ENCODE measurements around the gene RREB1. TPM values are rescaled to one million over a fixed set of nuclear protein-coding genes. Genes with fewer than 3 reads are reported as not detected.
"Not testable (repeated sequence)": the region's sequence is repeated elsewhere in the genome, so short reads cannot be mapped to it uniquely, and the experiment has no call there.

Gene RREB1
- total RNA-seq, 1 experiment from 2014 or later, result 35.8 TPM

DNA sequence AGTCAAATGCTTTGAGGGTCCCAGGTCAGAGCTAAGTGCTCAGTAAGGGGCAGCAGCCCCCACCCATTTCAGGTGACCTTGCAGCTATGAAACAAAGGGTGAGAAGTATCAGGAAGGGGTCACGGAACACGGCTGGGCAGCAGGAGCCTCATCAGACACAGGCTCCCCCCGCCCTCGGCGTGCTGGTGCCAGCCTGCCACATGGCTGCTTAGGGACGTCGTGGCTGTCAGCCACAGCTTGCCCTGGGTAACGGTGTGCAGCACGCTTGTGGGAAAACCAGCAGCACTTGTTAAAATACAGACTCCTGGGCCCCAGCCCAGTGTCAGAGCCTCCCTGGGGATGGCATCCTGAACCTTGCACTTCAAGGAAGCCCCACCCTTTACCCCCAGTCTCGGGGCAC is 165.9 kb downstream of the RREB1 start:
- no peak overlapping the region for H4K8ac ChIP-seq (replicated peaks; ENCODE audit: insufficient read length, low read depth, low read length)
- H2AK5ac ChIP-seq (ENCODE audit: insufficient read length, low read length), result no peak overlapping the region
- no peak overlapping the region for H2BK12ac ChIP-seq (ENCODE audit: insufficient read length, low read depth, low read length)
- no peaks in the 10 kb centered on the region for H3K9me3 ChIP-seq (ENCODE audit: control insufficient read depth, low read depth, low read length)
- Mint-ChIP-seq H3K4me1 (peaks cover 2 to 7% of the 10 kb centered on the region in 2 experiments; a peak in 3 of 4 replicates), H3K27ac (no peak overlapping the region), H3K36me3 (ENCODE audit: insufficient read depth in 1 of 3, low read depth in 3 of 3) (no peaks in the 10 kb centered on the region; a peak in 1 of 7 replicates), H3K27me3 (ENCODE audit: low read depth) (no peaks in the 10 kb centered on the region), H3K9me3 (no peaks in the 10 kb centered on the region; a peak in 3 of 5 replicates), H3K4me3 (no peak overlapping the region)
- no peak overlapping the region for H2BK20ac ChIP-seq (ENCODE audit: low read depth, low read length, poor library complexity, severe bottlenecking)
- WGBS (ENCODE audit: extremely low coverage, insufficient read length, low lambda C conversion rate), result no CpG with 5 or more reads among the region's 10 CpGs
- no peak overlapping the region for H3K14ac ChIP-seq (ENCODE audit: insufficient read depth, low read length)
- H3K4me2 ChIP-seq (ENCODE audit: insufficient read depth, insufficient read length, low read length), result no peak overlapping the region
- H4K20me1 ChIP-seq (ENCODE audit: control insufficient read depth, insufficient read depth, insufficient read length), result no peaks in the 10 kb centered on the region
- H2BK5ac ChIP-seq (ENCODE audit: insufficient read length, low read length), result no peak overlapping the region
- H4K5ac ChIP-seq (ENCODE audit: insufficient read length, low read depth, low read length), result no peak overlapping the region
- no peaks in the 10 kb centered on the region for H3K23me2 ChIP-seq (ENCODE audit: insufficient read length, low read depth, low read length, poor library complexity, severe bottlenecking)
- H3K18ac ChIP-seq (ENCODE audit: insufficient read length, low read depth, low read length), result no peak overlapping the region
- no peak overlapping the region for H3K9ac ChIP-seq (ENCODE audit: extremely low read depth, insufficient read length, low read length)
- DNase-seq, result no peak
- no peak overlapping the region for H3T11ph ChIP-seq (ENCODE audit: low read length)
- H3K79me2 ChIP-seq (ENCODE audit: insufficient read depth, low read length), result no peaks in the 10 kb centered on the region
- TF ChIP-seq, protein P1, sequence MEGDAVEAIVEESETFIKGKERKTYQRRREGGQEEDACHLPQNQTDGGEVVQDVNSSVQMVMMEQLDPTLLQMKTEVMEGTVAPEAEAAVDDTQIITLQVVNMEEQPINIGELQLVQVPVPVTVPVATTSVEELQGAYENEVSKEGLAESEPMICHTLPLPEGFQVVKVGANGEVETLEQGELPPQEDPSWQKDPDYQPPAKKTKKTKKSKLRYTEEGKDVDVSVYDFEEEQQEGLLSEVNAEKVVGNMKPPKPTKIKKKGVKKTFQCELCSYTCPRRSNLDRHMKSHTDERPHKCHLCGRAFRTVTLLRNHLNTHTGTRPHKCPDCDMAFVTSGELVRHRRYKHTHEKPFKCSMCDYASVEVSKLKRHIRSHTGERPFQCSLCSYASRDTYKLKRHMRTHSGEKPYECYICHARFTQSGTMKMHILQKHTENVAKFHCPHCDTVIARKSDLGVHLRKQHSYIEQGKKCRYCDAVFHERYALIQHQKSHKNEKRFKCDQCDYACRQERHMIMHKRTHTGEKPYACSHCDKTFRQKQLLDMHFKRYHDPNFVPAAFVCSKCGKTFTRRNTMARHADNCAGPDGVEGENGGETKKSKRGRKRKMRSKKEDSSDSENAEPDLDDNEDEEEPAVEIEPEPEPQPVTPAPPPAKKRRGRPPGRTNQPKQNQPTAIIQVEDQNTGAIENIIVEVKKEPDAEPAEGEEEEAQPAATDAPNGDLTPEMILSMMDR (conservative IDR thresholded peaks at IDR 0.05), result no peak
- H3K27ac ChIP-seq (ENCODE audit: insufficient read length, low read depth, low read length), result no peak overlapping the region
- H2BK120ac ChIP-seq (ENCODE audit: low read depth, low read length, poor library complexity, severe bottlenecking), result no peak overlapping the region
- H2AFZ ChIP-seq (ENCODE audit: low read length), result no peak overlapping the region
- no peak overlapping the region for H3K56ac ChIP-seq (ENCODE audit: insufficient read length, low read depth, low read length)
- H3K4ac ChIP-seq (ENCODE audit: low read depth, low read length), result no peak overlapping the region
- no peaks in the 10 kb centered on the region for H3K27me3 ChIP-seq (ENCODE audit: insufficient read depth, low read length)
- no peak overlapping the region for H4K91ac ChIP-seq (ENCODE audit: insufficient read length, low read depth, low read length)
- no peak overlapping the region for H2BK15ac ChIP-seq (ENCODE audit: low read depth, low read length)
- no peak overlapping the region for H3K23ac ChIP-seq (ENCODE audit: insufficient read length, low read depth, low read length)
- no peaks in the 10 kb centered on the region for H3K79me1 ChIP-seq (ENCODE audit: insufficient read depth, low read depth, low read length, poor library complexity, severe bottlenecking)
- H3K4me1 ChIP-seq (ENCODE audit: insufficient read depth, low read length), result no peaks in the 10 kb centered on the region

DNA sequence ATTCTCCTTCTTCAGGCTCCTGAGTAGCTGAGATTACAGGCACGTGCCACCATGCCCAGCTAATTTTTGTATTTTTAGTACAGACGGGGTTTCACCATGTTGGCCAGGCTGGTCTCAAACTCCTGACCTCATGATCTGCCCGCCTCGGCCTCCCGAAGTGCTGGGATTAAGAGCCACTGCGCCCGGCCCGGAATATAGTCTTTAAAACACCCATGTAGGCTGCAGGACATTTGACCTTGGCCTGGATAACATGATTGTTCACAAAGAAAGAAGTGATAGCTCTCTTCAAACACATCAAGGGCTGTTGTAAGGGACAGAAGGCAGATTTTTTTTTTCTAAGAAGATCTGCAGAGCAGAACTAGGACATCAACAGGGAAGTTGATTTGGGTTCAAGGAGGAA is 166.8 kb downstream of the RREB1 start:
- WGBS (ENCODE audit: extremely low coverage, insufficient read length, low lambda C conversion rate), result no CpG with 5 or more reads among the region's 8 CpGs
- H3K79me1 ChIP-seq (ENCODE audit: insufficient read depth, low read depth, low read length, poor library complexity, severe bottlenecking); H3K9ac ChIP-seq (ENCODE audit: extremely low read depth, insufficient read length, low read length); H3K18ac ChIP-seq (ENCODE audit: insufficient read length, low read depth, low read length); H3K23me2 ChIP-seq (ENCODE audit: insufficient read length, low read depth, low read length, poor library complexity, severe bottlenecking); DNase-seq; H3K4me2 ChIP-seq (ENCODE audit: insufficient read depth, insufficient read length, low read length); H3K27ac Mint-ChIP-seq; H3K4me1 ChIP-seq (ENCODE audit: insufficient read depth, low read length); H2AK5ac ChIP-seq (ENCODE audit: insufficient read length, low read length); H3K27me3 ChIP-seq (ENCODE audit: insufficient read depth, low read length); H3K14ac ChIP-seq (ENCODE audit: insufficient read depth, low read length); H3K23ac ChIP-seq (ENCODE audit: insufficient read length, low read depth, low read length); H3K4me3 Mint-ChIP-seq; H2BK120ac ChIP-seq (ENCODE audit: low read depth, low read length, poor library complexity, severe bottlenecking); H2BK15ac ChIP-seq (ENCODE audit: low read depth, low read length); H3K27me3 Mint-ChIP-seq (ENCODE audit: low read depth); H3T11ph ChIP-seq (ENCODE audit: low read length); H2AFZ ChIP-seq (ENCODE audit: low read length); H3K4ac ChIP-seq (ENCODE audit: low read depth, low read length); H4K8ac ChIP-seq (replicated peaks; ENCODE audit: insufficient read length, low read depth, low read length); H3K27ac ChIP-seq (ENCODE audit: insufficient read length, low read depth, low read length); H4K91ac ChIP-seq (ENCODE audit: insufficient read length, low read depth, low read length); H3K9me3 Mint-ChIP-seq; H2BK5ac ChIP-seq (ENCODE audit: insufficient read length, low read length); H2BK20ac ChIP-seq (ENCODE audit: low read depth, low read length, poor library complexity, severe bottlenecking); H3K56ac ChIP-seq (ENCODE audit: insufficient read length, low read depth, low read length); H4K20me1 ChIP-seq (ENCODE audit: control insufficient read depth, insufficient read depth, insufficient read length); H3K79me2 ChIP-seq (ENCODE audit: insufficient read depth, low read length); H4K5ac ChIP-seq (ENCODE audit: insufficient read length, low read depth, low read length); H3K9me3 ChIP-seq (ENCODE audit: control insufficient read depth, low read depth, low read length); H3K4me1 Mint-ChIP-seq; H2BK12ac ChIP-seq (ENCODE audit: insufficient read length, low read depth, low read length); H3K36me3 Mint-ChIP-seq (ENCODE audit: insufficient read depth in 1 of 3, low read depth in 3 of 3): not testable (repeated sequence)

Data from H9 (cell line).